D721Med (cell line): ENCODE results near the gene CYP2A6.

ENCODE experiments used
- DNase-seq: peaks from one replicate; pipeline ENCODE4 v3.0.0; 2011; ENCODE audit warnings: low spot score; ENCODE audit not compliant: insufficient read length
- FAIRE-seq: peaks from 2 replicates; lab custom pipeline; 2011; peaks lifted over from hg19 to GRCh38; lab: Jason Lieb, UNC
- CTCF ChIP-seq: IDR thresholded peaks from 2 replicates; pipeline ENCODE4 v1.5.1; 2012; ENCODE audit warnings: mild to moderate bottlenecking, control low read depth; ENCODE audit not compliant: insufficient read depth; ENCODE audit errors: missing control alignments

The CYP2A6 gene

GRCh38 chr19:40797963-40798682 lies 52.1 kb downstream of the CYP2A6 start:
- DNase-seq (peak; percentile 65), FAIRE-seq (no peak)
- TF ChIP-seq CTCF: peak; percentile 18

GRCh38 chr19:40797166-40797962 lies 52.9 kb downstream of the CYP2A6 start:
- FAIRE-seq: no peak
- DNase-seq: no peak
- TF ChIP-seq CTCF: no peak
